SK-N-SH (cell line): ENCODE data around the gene PLEKHG3. TPM values are rescaled to one million over a fixed set of nuclear protein-coding genes. Genes with fewer than 3 reads are reported as not detected.

Source experiments
- CTCF ChIA-PET: fragments of 300-600, 350-600 bp; formaldehyde crosslinking; extraction: SDS; loops from one replicate; lab custom pipeline; 2021; lab: Yijun Ruan, JAX
- POLR2A ChIA-PET: fragments of 350-600 bp; sonication (Branson Sonifier 250); formaldehyde crosslinking; extraction: SDS; loops from one replicate; lab custom pipeline; 2020; ENCODE audit warnings: antibody characterized with exemption, inconsistent platforms; lab: Yijun Ruan, JAX
- DNase-seq: peaks from one replicate; pipeline ENCODE4 v3.0.0; 2012
- H2AFZ ChIP-seq: fragments of 200-600 bp; sonication (generic); 2 replicates; pipeline ENCODE4 v1.8.1; 2016; ENCODE audit warnings: antibody characterized with exemption, mild to moderate bottlenecking, low read depth
- H3F3A ChIP-seq: fragments of 200-600 bp; sonication (generic); replicated peaks from 2 replicates; pipeline ENCODE3; 2016; ENCODE audit warnings: antibody characterized with exemption, mild to moderate bottlenecking; ENCODE audit not compliant: insufficient read depth
- H3K27ac ChIP-seq, 2 experiments: fragments of 200-500 bp in 1 of 2; fragments of 200-600 bp in 1 of 2; sonication (Bioruptor generic) in 1 of 2; sonication (generic), shearing (Covaris generic) in 1 of 2; 2 replicates each; pipeline versions ENCODE4 v1.5.1 to v1.6.1; 2014 to 2016; ENCODE audit warnings: low read depth in 2 of 2, inconsistent platforms in 1 of 2, low read length in 1 of 2, mild to moderate bottlenecking in 1 of 2, mixed read lengths in 1 of 2
- H3K27me3 ChIP-seq: fragments of 200-600 bp; sonication (generic), shearing (Covaris generic); 2 replicates; pipeline ENCODE4 v1.6.1; 2016; ENCODE audit warnings: mixed run types; ENCODE audit not compliant: insufficient read depth
- H3K36me3 ChIP-seq, 2 experiments: fragments of 200-500 bp in 1 of 2; fragments of 200-600 bp in 1 of 2; sonication (Bioruptor generic) in 1 of 2; sonication (generic) in 1 of 2; replicated peaks in 1 of 2; 2 replicates each; pipeline versions ENCODE3 to v1.5.1; 2014 to 2016; ENCODE audit warnings: low read length in 1 of 2, mild to moderate bottlenecking in 1 of 2; ENCODE audit not compliant: insufficient read depth in 2 of 2, control insufficient read depth in 1 of 2
- H3K4me1 ChIP-seq, 2 experiments: fragments of 200-500 bp in 1 of 2; fragments of 200-600 bp in 1 of 2; sonication (Bioruptor generic) in 1 of 2; sonication (generic), shearing (Covaris generic) in 1 of 2; 2 replicates each; pipeline versions ENCODE4 v1.5.1 to v1.6.1; 2014 to 2016; ENCODE audit warnings: low read depth in 1 of 2, low read length in 1 of 2, mixed run types in 1 of 2; ENCODE audit not compliant: insufficient read depth in 2 of 2, control insufficient read depth in 1 of 2
- H3K4me2 ChIP-seq: fragments of 200-600 bp; sonication (generic), shearing (Covaris generic); 2 replicates; pipeline ENCODE4 v1.6.1; 2017; ENCODE audit warnings: mixed run types
- H3K4me3 ChIP-seq, 2 experiments: fragments of 200-500 bp in 1 of 2; fragments of 200-600 bp in 1 of 2; sonication (Bioruptor generic) in 1 of 2; sonication (generic), shearing (Covaris generic) in 1 of 2; 2 replicates each; pipeline versions ENCODE4 v1.5.1 to v1.8.1; 2014 to 2016; ENCODE audit warnings: low read depth in 2 of 2, inconsistent platforms in 1 of 2, low read length in 1 of 2, mild to moderate bottlenecking in 1 of 2, mixed read lengths in 1 of 2, moderate library complexity in 1 of 2
- H3K79me2 ChIP-seq: fragments of 200-600 bp; sonication (generic); 2 replicates; pipeline ENCODE4 v1.8.1; 2017; ENCODE audit warnings: mild to moderate bottlenecking; ENCODE audit not compliant: insufficient read depth
- H3K9ac ChIP-seq: fragments of 200-600 bp; sonication (generic); 2 replicates; pipeline ENCODE4 v1.6.1; 2017; ENCODE audit warnings: mixed run types
- H3K9me2 ChIP-seq: fragments of 200-600 bp; sonication (generic); 2 replicates; pipeline ENCODE4 v1.6.1; 2017; ENCODE audit warnings: mixed run types
- H3K9me3 ChIP-seq: fragments of 200-600 bp; sonication (generic); 2 replicates; pipeline ENCODE4 v1.6.1; 2017; ENCODE audit warnings: mixed run types, mild to moderate bottlenecking, moderate library complexity
- H4K20me1 ChIP-seq: fragments of 200-600 bp; sonication (generic); 2 replicates; pipeline ENCODE4 v1.6.1; 2017; ENCODE audit warnings: mild to moderate bottlenecking, mixed run types; ENCODE audit not compliant: insufficient read depth
- CTCF ChIP-seq: fragments of 200-600 bp; sonication (generic); IDR thresholded peaks from 2 replicates; pipeline ENCODE4 v1.6.1; 2017; ENCODE audit warnings: antibody characterized with exemption, mild to moderate bottlenecking, moderate library complexity
- ELF1 ChIP-seq: IDR thresholded peaks from 2 replicates; pipeline ENCODE4 v1.4.0; 2012
- EP300 ChIP-seq, 2 experiments: IDR thresholded peaks; 2 replicates each; pipeline versions ENCODE4 v1.4.0 to v1.6.1; 2012; ENCODE audit warnings: borderline replicate concordance in 1 of 2, low read depth in 1 of 2, low read length in 1 of 2
- GABPA ChIP-seq: IDR thresholded peaks from 2 replicates; pipeline ENCODE4 v1.4.0; 2012; ENCODE audit warnings: low read depth, mild to moderate bottlenecking
- IRF3 ChIP-seq: fragments of 150-350 bp; IDR thresholded peaks from 2 replicates; pipeline ENCODE4 v1.6.1; 2016; ENCODE audit warnings: mild to moderate bottlenecking, low read depth, low read length
- MAX ChIP-seq: IDR thresholded peaks from 2 replicates; pipeline ENCODE4 v1.4.0; 2012; ENCODE audit warnings: low read depth
- MEF2A ChIP-seq: IDR thresholded peaks from 2 replicates; pipeline ENCODE4 v1.4.0; 2012; ENCODE audit warnings: low read depth, borderline replicate concordance
- MXI1 ChIP-seq: IDR thresholded peaks from 2 replicates; pipeline ENCODE4 v1.6.1; 2012; ENCODE audit warnings: mild to moderate bottlenecking, low read depth, low read length, improper control_type of control experiment
- NRF1 ChIP-seq: IDR thresholded peaks from 2 replicates; pipeline ENCODE4 v1.6.1; 2012; ENCODE audit warnings: low read depth, mild to moderate bottlenecking, low read length
- POLR2AphosphoS5 ChIP-seq: IDR thresholded peaks from 2 replicates; pipeline ENCODE4 v1.6.1; 2012; ENCODE audit warnings: low read depth, low read length
- RAD21 ChIP-seq: IDR thresholded peaks from 2 replicates; pipeline ENCODE4 v1.6.1; 2012; ENCODE audit warnings: mild to moderate bottlenecking, low read length
- RCOR1 ChIP-seq: fragments of 150-350 bp; IDR thresholded peaks from 2 replicates; pipeline ENCODE4 v1.6.1; 2017; ENCODE audit warnings: antibody characterized with exemption, low read length
- RXRA ChIP-seq: IDR thresholded peaks from 2 replicates; pipeline ENCODE4 v1.4.0; 2012; ENCODE audit warnings: low read depth, mild to moderate bottlenecking, borderline replicate concordance
- SIN3A ChIP-seq: IDR thresholded peaks from 2 replicates; pipeline ENCODE4 v1.6.1; 2012; ENCODE audit warnings: low read depth, mild to moderate bottlenecking, low read length, moderate library complexity, borderline replicate concordance
- TCF12 ChIP-seq: IDR thresholded peaks from 2 replicates; pipeline ENCODE4 v1.4.0; 2012
- TEAD4 ChIP-seq: IDR thresholded peaks from 2 replicates; pipeline ENCODE4 v1.4.0; 2012; ENCODE audit warnings: mild to moderate bottlenecking, borderline replicate concordance; ENCODE audit not compliant: insufficient read depth
- USF2 ChIP-seq: fragments of 150-350 bp; IDR thresholded peaks from 2 replicates; pipeline ENCODE4 v1.6.1; 2017; ENCODE audit warnings: antibody characterized with exemption, low read length, low read depth, borderline replicate concordance
- WGBS: methylation state at CpG from one replicate; pipeline ENCODE4 v1.1.6; 2017; ENCODE audit warnings: low lambda C conversion rate; 5-methylcytosine and 5-hydroxymethylcytosine counted together
- polyA plus RNA-seq, 3 experiments: library from polyadenylated mRNA; depleted of rRNA; stranded (reverse); fragments of >200 nt; gene quantifications; 2 replicates each; pipeline ENCODE4 v1.2.3, GENCODE V29; 2012

Gene PLEKHG3
- polyA plus RNA-seq, 1 of the 3 experiments (the other 2 are of a cell fraction), result 5.1 TPM

- H3K4me1 ChIP-seq, result no peaks in the 10 kb centered on the region; a peak in 1 of 4 replicates
- CTCF ChIA-PET, result interaction anchor here (0.9 to 7.3 kb wide), 6 partner anchors 10 to 217 kb away, joined by 3 to 73 read pairs (median 5); no protein-coding TSS in a partner anchor
- no peaks in the 10 kb centered on the region for H3K27me3 ChIP-seq
- DNase-seq, result no peak
- no peaks in the 10 kb centered on the region for H3K36me3 ChIP-seq
- no peak overlapping the region for H2AFZ ChIP-seq
- H3F3A ChIP-seq, result no peaks in the 10 kb centered on the region
- POLR2A ChIA-PET, result no interaction called here
- no peaks in the 10 kb centered on the region for H3K9me3 ChIP-seq
- no peaks in the 10 kb centered on the region for H3K9me2 ChIP-seq
- H3K79me2 ChIP-seq, result no peaks in the 10 kb centered on the region
- no peak overlapping the region for H3K27ac ChIP-seq
- no peak overlapping the region for H3K9ac ChIP-seq
- TF ChIP-seq MEF2A (no peak), ELF1 (no peak), RAD21 (no peak), POLR2AphosphoS5 (no peak), TEAD4 (no peak), RXRA (no peak)
- H3K4me2 ChIP-seq, result no peak overlapping the region
- H3K4me3 ChIP-seq, result no peak overlapping the region
- WGBS, result 84% methylated on average over 10 of the region's 10 CpGs
- H4K20me1 ChIP-seq, result no peaks in the 10 kb centered on the region
Observed at GRCh38 chr14:64674829-64675228, 29.4 kb upstream of the PLEKHG3 start.

GRCh38 chr14:64675312-64675711, 28.9 kb upstream of the PLEKHG3 start:
- Histone ChIP-seq H2AFZ (no peak overlapping the region), H3K4me3 (no peak overlapping the region), H3K9me2 (no peaks in the 10 kb centered on the region), H4K20me1 (no peaks in the 10 kb centered on the region), H3F3A (no peaks in the 10 kb centered on the region), H3K79me2 (no peaks in the 10 kb centered on the region), H3K36me3 (no peaks in the 10 kb centered on the region), H3K4me1 (no peaks in the 10 kb centered on the region; a peak in 1 of 4 replicates), H3K27me3 (no peaks in the 10 kb centered on the region), H3K4me2 (no peak overlapping the region), H3K27ac (no peak overlapping the region), H3K9ac (no peak overlapping the region), H3K9me3 (no peaks in the 10 kb centered on the region)
- no peak for DNase-seq
- 61% methylated on average over 2 of the region's 3 CpGs for WGBS
- POLR2A ChIA-PET, result no interaction called here
- CTCF ChIA-PET, result interaction anchor here (0.9 to 7.3 kb wide), 4 partner anchors 14 to 216 kb away, joined by 3 to 73 read pairs (median 6); no protein-coding TSS in a partner anchor
- TF ChIP-seq SIN3A (no peak), NRF1 (no peak), EP300 (IDR thresholded peaks at IDR 0.05; ENCODE audit: borderline replicate concordance in 1 of 2, low read depth in 1 of 2, low read length in 1 of 2) (no peak), RAD21 (no peak)

- no peak for DNase-seq
- no peak for TF ChIP-seq EP300 (IDR thresholded peaks at IDR 0.05; ENCODE audit: borderline replicate concordance in 1 of 2, low read depth in 1 of 2, low read length in 1 of 2)
- no peak for TF ChIP-seq TCF12
- TF ChIP-seq RCOR1, result no peak
- TF ChIP-seq SIN3A, result no peak
- TF ChIP-seq USF2, result no peak
- TF ChIP-seq ELF1, result no peak
- no peak for TF ChIP-seq CTCF
- TF ChIP-seq MXI1, result no peak
- TF ChIP-seq MAX, result no peak
- no peak for TF ChIP-seq IRF3
- TF ChIP-seq GABPA, result no peak
Observed at GRCh38 chr14:64676410-64677008, 27.7 kb upstream of the PLEKHG3 start.

More at GRCh38 chr14:64676410-64677008, 27.7 kb upstream of the PLEKHG3 start:
- 83% methylated on average over 3 of the region's 3 CpGs for WGBS
- H3K4me1 ChIP-seq, result no peaks in the 10 kb centered on the region; a peak in 1 of 4 replicates
- no peaks in the 10 kb centered on the region for H3K9me2 ChIP-seq
- ChIA-PET CTCF (interaction anchor here (1.5 to 7.3 kb wide), 2 partner anchors 88 to 215 kb away, joined by 6 to 73 read pairs; no protein-coding TSS in a partner anchor), POLR2A (no interaction called here)
- no peaks in the 10 kb centered on the region for H3K27me3 ChIP-seq
- no peak overlapping the region for H3K4me2 ChIP-seq
- H3K36me3 ChIP-seq, result no peaks in the 10 kb centered on the region
- H2AFZ ChIP-seq, result no peak overlapping the region
- H3K27ac ChIP-seq, result no peak overlapping the region
- no peaks in the 10 kb centered on the region for H3K79me2 ChIP-seq
- no peaks in the 10 kb centered on the region for H3F3A ChIP-seq
- no peak overlapping the region for H3K4me3 ChIP-seq
- H3K9ac ChIP-seq, result no peak overlapping the region
- no peaks in the 10 kb centered on the region for H3K9me3 ChIP-seq
- no peaks in the 10 kb centered on the region for H4K20me1 ChIP-seq
